Measurements from ENCODE around the gene RAB3IL1.

- no peak for TF ChIP-seq POLR2A (IDR thresholded peaks at IDR 0.05)
- TF ChIP-seq, protein P1, sequence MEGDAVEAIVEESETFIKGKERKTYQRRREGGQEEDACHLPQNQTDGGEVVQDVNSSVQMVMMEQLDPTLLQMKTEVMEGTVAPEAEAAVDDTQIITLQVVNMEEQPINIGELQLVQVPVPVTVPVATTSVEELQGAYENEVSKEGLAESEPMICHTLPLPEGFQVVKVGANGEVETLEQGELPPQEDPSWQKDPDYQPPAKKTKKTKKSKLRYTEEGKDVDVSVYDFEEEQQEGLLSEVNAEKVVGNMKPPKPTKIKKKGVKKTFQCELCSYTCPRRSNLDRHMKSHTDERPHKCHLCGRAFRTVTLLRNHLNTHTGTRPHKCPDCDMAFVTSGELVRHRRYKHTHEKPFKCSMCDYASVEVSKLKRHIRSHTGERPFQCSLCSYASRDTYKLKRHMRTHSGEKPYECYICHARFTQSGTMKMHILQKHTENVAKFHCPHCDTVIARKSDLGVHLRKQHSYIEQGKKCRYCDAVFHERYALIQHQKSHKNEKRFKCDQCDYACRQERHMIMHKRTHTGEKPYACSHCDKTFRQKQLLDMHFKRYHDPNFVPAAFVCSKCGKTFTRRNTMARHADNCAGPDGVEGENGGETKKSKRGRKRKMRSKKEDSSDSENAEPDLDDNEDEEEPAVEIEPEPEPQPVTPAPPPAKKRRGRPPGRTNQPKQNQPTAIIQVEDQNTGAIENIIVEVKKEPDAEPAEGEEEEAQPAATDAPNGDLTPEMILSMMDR (IDR thresholded peaks at IDR 0.05): no peak
Measured at GRCh38 chr11:61912530-61912898, 4.9 kb downstream of the RAB3IL1 start.
